WTC11 (cell line): Measurements from ENCODE around the gene AP3D1. TPM values are rescaled to one million over a fixed set of nuclear protein-coding genes. Genes with fewer than 3 reads are reported as not detected.

Experiments used
- ATAC-seq: fragments of 200-7000 bp; cut with Tn5 transposase; 2 replicates; pipeline ENCODE4 v1.10.0; 2021; ENCODE audit warnings: mild to moderate bottlenecking, moderate library complexity
- CTCF ChIA-PET: fragments of 300-600 bp; sonication (Branson Sonifier 250); formaldehyde crosslinking; loops from one replicate; lab custom pipeline; 2021; ENCODE audit warnings: antibody characterized with exemption; lab: Charles Lee
- POLR2A ChIA-PET: fragments of 350-600 bp; sonication (Branson Sonifier 250); formaldehyde crosslinking; loops from one replicate; lab custom pipeline; 2021; ENCODE audit warnings: antibody characterized with exemption; lab: Charles Lee
- DNase-seq: peaks from one replicate; pipeline ENCODE4 v3.0.0; 2021; ENCODE audit warnings: low spot score
- H3K27ac Mint-ChIP-seq: 2 replicates; pipeline ENCODE4 v1.8.0; 2021; ENCODE audit warnings: mixed read lengths
- H3K27me3 Mint-ChIP-seq: 2 replicates; pipeline ENCODE4 v1.8.0; 2021; ENCODE audit warnings: low read depth, mild to moderate bottlenecking, moderate library complexity, mixed read lengths
- H3K36me3 Mint-ChIP-seq: 2 replicates; pipeline ENCODE4 v1.8.0; 2021; ENCODE audit warnings: mixed read lengths
- H3K4me1 Mint-ChIP-seq: 2 replicates; pipeline ENCODE4 v1.8.0; 2022; ENCODE audit warnings: mixed read lengths
- H3K4me3 Mint-ChIP-seq: 2 replicates; pipeline ENCODE4 v1.8.0; 2021; ENCODE audit warnings: mild to moderate bottlenecking, moderate library complexity, mixed read lengths
- H3K9me3 Mint-ChIP-seq: 2 replicates; pipeline ENCODE4 v1.8.0; 2021; ENCODE audit warnings: mixed read lengths
- ATF3 ChIP-seq: sonication (generic); formaldehyde crosslinking; conservative IDR thresholded peaks from 2 replicates; pipeline ENCODE4 v1.8.1; 2022; ENCODE audit warnings: mild to moderate bottlenecking, missing genetic modification reagents
- CREB1 ChIP-seq: sonication (generic); formaldehyde crosslinking; IDR thresholded peaks from 2 replicates; pipeline ENCODE4 v1.8.0; 2023; ENCODE audit warnings: mild to moderate bottlenecking, missing genetic modification reagents
- E2F1 ChIP-seq: sonication (generic); formaldehyde crosslinking; IDR thresholded peaks from 2 replicates; pipeline ENCODE4 v1.8.0; 2022; ENCODE audit warnings: mild to moderate bottlenecking, missing genetic modification reagents
- ETV6 ChIP-seq: sonication (generic); formaldehyde crosslinking; IDR thresholded peaks from 2 replicates; pipeline ENCODE4 v1.8.1; 2022; ENCODE audit warnings: mild to moderate bottlenecking, missing genetic modification reagents
- FOXJ3 ChIP-seq: sonication (generic); formaldehyde crosslinking; IDR thresholded peaks from 2 replicates; pipeline ENCODE4 v1.9.0; 2021; ENCODE audit warnings: missing genetic modification reagents, mild to moderate bottlenecking, borderline replicate concordance
- FOXK1 ChIP-seq: sonication (generic); formaldehyde crosslinking; IDR thresholded peaks from 2 replicates; pipeline ENCODE4 v1.8.0; 2022; ENCODE audit warnings: mild to moderate bottlenecking, moderate library complexity, missing genetic modification reagents
- IRF1 ChIP-seq: sonication (generic); formaldehyde crosslinking; IDR thresholded peaks from 2 replicates; pipeline ENCODE4 v1.8.0; 2023; ENCODE audit warnings: missing genetic modification reagents
- MXD4 ChIP-seq: fragments of 250-450 bp; sonication (Bioruptor Pico); IDR thresholded peaks from 2 replicates; pipeline ENCODE4 v1.8.0; 2021; ENCODE audit warnings: mild to moderate bottlenecking, moderate library complexity, borderline replicate concordance
- MYBL2 ChIP-seq: sonication (generic); formaldehyde crosslinking; IDR thresholded peaks from 2 replicates; pipeline ENCODE4 v1.8.1; 2023; ENCODE audit warnings: mild to moderate bottlenecking, moderate library complexity, missing genetic modification reagents
- NFYB ChIP-seq: sonication (generic); formaldehyde crosslinking; conservative IDR thresholded peaks from 2 replicates; pipeline ENCODE4 v1.8.0; 2022; ENCODE audit warnings: low read depth, missing genetic modification reagents
- SMAD4 ChIP-seq: sonication (generic); formaldehyde crosslinking; IDR thresholded peaks from 2 replicates; pipeline ENCODE4 v1.8.0; 2022; ENCODE audit warnings: mild to moderate bottlenecking, missing genetic modification reagents
- SP1 ChIP-seq: sonication (generic); formaldehyde crosslinking; conservative IDR thresholded peaks from 2 replicates; pipeline ENCODE4 v1.8.1; 2022; ENCODE audit warnings: missing genetic modification reagents
- TEAD4 ChIP-seq: sonication (generic); formaldehyde crosslinking; IDR thresholded peaks from 2 replicates; pipeline ENCODE4 v1.8.0; 2022; ENCODE audit warnings: mild to moderate bottlenecking, missing genetic modification reagents
- USF1 ChIP-seq: sonication (generic); formaldehyde crosslinking; IDR thresholded peaks from 2 replicates; pipeline ENCODE4 v1.8.0; 2022; ENCODE audit warnings: mild to moderate bottlenecking, missing genetic modification reagents
- ZNF219 ChIP-seq: sonication (generic); formaldehyde crosslinking; IDR thresholded peaks from 2 replicates; pipeline ENCODE4 v1.8.0; 2023; ENCODE audit warnings: missing genetic modification reagents, mild to moderate bottlenecking, borderline replicate concordance
- ZNF396 ChIP-seq: fragments of 250-450 bp; sonication (Bioruptor Pico); IDR thresholded peaks from 2 replicates; pipeline ENCODE4 v1.8.0; 2021; ENCODE audit warnings: mild to moderate bottlenecking, moderate library complexity, borderline replicate concordance
- total RNA-seq: library from RNA; stranded (reverse); gene quantifications from 3 replicates; pipeline ENCODE4 v1.2.3, GENCODE V29; 2021

Gene AP3D1
- total RNA-seq, 1 experiment from 2014 or later: 190 TPM

GRCh38 chr19:2164020-2164998, 12.9 kb upstream of the AP3D1 start (continued):
- no peak for TF ChIP-seq FOXJ3 (CRISPR knock-in tag)

- ATAC-seq: no peak
Measured at GRCh38 chr19:2160379-2160778, 9.0 kb upstream of the AP3D1 start.

GRCh38 chr19:2157452-2157851, 6.1 kb upstream of the AP3D1 start:
- no peaks in the 10 kb centered on the region for H3K4me1 Mint-ChIP-seq
- no peaks in the 10 kb centered on the region for H3K9me3 Mint-ChIP-seq
- no peaks in the 10 kb centered on the region for H3K27me3 Mint-ChIP-seq
- TF ChIP-seq CREB1 (CRISPR knock-in tag) (no peak), MYBL2 (CRISPR knock-in tag) (no peak), ETV6 (CRISPR knock-in tag) (no peak), USF1 (CRISPR knock-in tag) (no peak), ZNF219 (no peak), ATF3 (CRISPR knock-in tag) (no peak), SP1 (CRISPR knock-in tag) (no peak), TEAD4 (CRISPR knock-in tag) (no peak)
- ATAC-seq (no peak), DNase-seq (no peak)
- H3K27ac Mint-ChIP-seq: no peak overlapping the region; the same call in 1 of the 2 replicates
- ChIA-PET CTCF (interaction anchor here (0.6 to 2.0 kb wide), 7 partner anchors 14 to 702 kb away, joined by 3 to 10 read pairs (median 5); no protein-coding TSS in a partner anchor), POLR2A (interaction anchor here (0.9 kb wide), 1 partner anchor 14 kb away, joined by 3 read pairs; no protein-coding TSS in a partner anchor)
- H3K36me3 Mint-ChIP-seq: no peaks in the 10 kb centered on the region
- H3K4me3 Mint-ChIP-seq: no peak overlapping the region

More at GRCh38 chr19:2160379-2160778, 9.0 kb upstream of the AP3D1 start:
- Mint-ChIP-seq H3K4me1 (0 out of 2 replicates have a peak, but pooled peaks cover under 1% of the 10 kb centered on the region), H3K4me3 (no peak overlapping the region), H3K9me3 (no peaks in the 10 kb centered on the region), H3K27ac (no peak overlapping the region), H3K36me3 (no peaks in the 10 kb centered on the region), H3K27me3 (no peaks in the 10 kb centered on the region)
- ChIA-PET POLR2A (no interaction called here), CTCF (interaction anchor here (0.5 to 1.3 kb wide), 2 partner anchors 39 to 141 kb away, joined by 3 to 4 read pairs; no protein-coding TSS in a partner anchor)
- no peak for DNase-seq
- TF ChIP-seq MXD4 (CRISPR knock-in tag): no peak
- no peak for TF ChIP-seq NFYB
- TF ChIP-seq ZNF396 (CRISPR knock-in tag): no peak
- TF ChIP-seq SMAD4 (CRISPR knock-in tag): no peak
- no peak for TF ChIP-seq E2F1 (CRISPR knock-in tag)
- no peak for TF ChIP-seq FOXK1 (CRISPR knock-in tag)
- TF ChIP-seq ZNF219: no peak
- no peak for TF ChIP-seq IRF1 (CRISPR knock-in tag)
- TF ChIP-seq USF1 (CRISPR knock-in tag): no peak
- TF ChIP-seq, all 79 proteins: peak for 0
